GM21515 (cell line): ENCODE data around the gene SLA2.
"Not testable (repeated sequence)": the region's sequence is repeated elsewhere in the genome, so short reads cannot be mapped to it uniquely, and the experiment has no call there.

Experiments used
- ATAC-seq: cut with Tn5 transposase; IDR thresholded peaks from one replicate; pipeline ENCODE4 v1.9.1; 2021; ENCODE audit not compliant: unreplicated experiment

The SLA2 gene

GRCh38 chr20:36646678-36647077 lies 682 bp upstream of the SLA2 start:
- ATAC-seq, result no peak

- ATAC-seq, result no peak
Observed at GRCh38 chr20:36645353-36645752, 643 bp downstream of the SLA2 start.

GRCh38 chr20:36644706-36645095 lies 1.3 kb downstream of the SLA2 start:
- no peak for ATAC-seq

- ATAC-seq, result no peak
Observed at GRCh38 chr20:36644032-36644705, 1.8 kb downstream of the SLA2 start.

- ATAC-seq, result no peak
Observed at GRCh38 chr20:36642136-36642535, 3.9 kb downstream of the SLA2 start.

- ATAC-seq, result no peak
Observed at GRCh38 chr20:36641506-36641843, 4.5 kb downstream of the SLA2 start.

- ATAC-seq, result not testable (repeated sequence)
Observed at GRCh38 chr20:36638876-36639400, 7.1 kb downstream of the SLA2 start.

- ATAC-seq, result no peak
Observed at GRCh38 chr20:36634342-36634741, 11.7 kb downstream of the SLA2 start.

- ATAC-seq, result no peak
Observed at GRCh38 chr20:36633285-36633772, 12.7 kb downstream of the SLA2 start.

- no peak for ATAC-seq
Observed at GRCh38 chr20:36632487-36633284, 13.3 kb downstream of the SLA2 start.

GRCh38 chr20:36632147-36632486 lies 13.9 kb downstream of the SLA2 start:
- ATAC-seq, result no peak

GRCh38 chr20:36631646-36632045 lies 14.3 kb downstream of the SLA2 start:
- ATAC-seq, result no peak

GRCh38 chr20:36629719-36630681 lies 16.0 kb downstream of the SLA2 start:
- ATAC-seq, result no peak

GRCh38 chr20:36628076-36628475 lies 17.9 kb downstream of the SLA2 start:
- no peak for ATAC-seq

GRCh38 chr20:36624944-36625324 lies 21.1 kb downstream of the SLA2 start:
- no peak for ATAC-seq

GRCh38 chr20:36624068-36624943 lies 21.7 kb downstream of the SLA2 start:
- ATAC-seq, result no peak

GRCh38 chr20:36623444-36623843 lies 22.6 kb downstream of the SLA2 start:
- ATAC-seq, result no peak

- ATAC-seq, result no peak
Observed at GRCh38 chr20:36620917-36621316, 25.1 kb downstream of the SLA2 start.

GRCh38 chr20:36614781-36615557 lies 31.0 kb downstream of the SLA2 start:
- ATAC-seq, result no peak

- no peak for ATAC-seq
Observed at GRCh38 chr20:36613974-36614373, 32.0 kb downstream of the SLA2 start.
